Colonic mucosa (tissue), 4 donors: ENCODE measurements around the gene RNF14. TPM values are rescaled to one million over a fixed set of nuclear protein-coding genes. Genes with fewer than 3 reads are reported as not detected.

Experiments used
- DNase-seq: peaks from one replicate; pipeline ENCODE4 v3.0.0-alpha.2; 2020
- H3K27ac ChIP-seq: fragments of 200-600 bp; one replicate; pipeline ENCODE4 v1.8.0; 2021
- H3K27me3 ChIP-seq: fragments of 200-600 bp; one replicate; pipeline ENCODE4 v1.8.0; 2021
- H3K36me3 ChIP-seq: fragments of 200-600 bp; one replicate; pipeline ENCODE4 v1.8.0; 2021
- H3K4me1 ChIP-seq: fragments of 200-600 bp; one replicate; pipeline ENCODE4 v1.8.0; 2021; ENCODE audit warnings: mild to moderate bottlenecking
- H3K4me3 ChIP-seq: fragments of 200-600 bp; one replicate; pipeline ENCODE4 v1.8.0; 2021
- H3K9ac ChIP-seq, 2 donors: one replicate each; pipeline ENCODE4 v1.7.0; 2013; ENCODE audit warnings: control low read depth in 2 of 2, low read depth in 2 of 2, low read length in 2 of 2
- H3K9me3 ChIP-seq: fragments of 200-600 bp; one replicate; pipeline ENCODE4 v1.8.0; 2021
- intact Hi-C: fragments of 100-400 bp; cut with DNase I; formaldehyde crosslinking; loops from one replicate; pipeline ENCODE4 v1.14.1; 2022
- total RNA-seq, 2 donors: library from RNA; stranded (reverse); fragmentation: NEBNext Ultra II Directional in 1 of 2; extraction: Animal tissue kit (Norgen Biotek cat#: 25700) in 1 of 2; gene quantifications; one replicate each; pipeline ENCODE4 v1.2.1, GENCODE V29; 2021
- TF ChIP-seq, protein P1 (sequence below): fragments of 200-600 bp; IDR thresholded peaks from one replicate; pipeline ENCODE4 v1.8.0; 2022; ENCODE audit warnings: antibody characterized with exemption, mild to moderate bottlenecking
- donor health status: healthy.
- donor health status: DM: no; HTN: no; CAD: no.
- donor health status: DM: no; HTN: no; CAD: no.

The RNF14 gene
- total RNA-seq, 2 donors from 2014 or later: 49.4 to 69.8 TPM

- H3K4me1 ChIP-seq: no peaks in the 10 kb centered on the region
- H3K27me3 ChIP-seq: no peaks in the 10 kb centered on the region
- intact Hi-C loops: no loop called here
- H3K9ac ChIP-seq: no peak overlapping the region
- H3K27ac ChIP-seq: no peak overlapping the region
- DNase-seq: peak; percentile 53
- TF ChIP-seq, protein P1, sequence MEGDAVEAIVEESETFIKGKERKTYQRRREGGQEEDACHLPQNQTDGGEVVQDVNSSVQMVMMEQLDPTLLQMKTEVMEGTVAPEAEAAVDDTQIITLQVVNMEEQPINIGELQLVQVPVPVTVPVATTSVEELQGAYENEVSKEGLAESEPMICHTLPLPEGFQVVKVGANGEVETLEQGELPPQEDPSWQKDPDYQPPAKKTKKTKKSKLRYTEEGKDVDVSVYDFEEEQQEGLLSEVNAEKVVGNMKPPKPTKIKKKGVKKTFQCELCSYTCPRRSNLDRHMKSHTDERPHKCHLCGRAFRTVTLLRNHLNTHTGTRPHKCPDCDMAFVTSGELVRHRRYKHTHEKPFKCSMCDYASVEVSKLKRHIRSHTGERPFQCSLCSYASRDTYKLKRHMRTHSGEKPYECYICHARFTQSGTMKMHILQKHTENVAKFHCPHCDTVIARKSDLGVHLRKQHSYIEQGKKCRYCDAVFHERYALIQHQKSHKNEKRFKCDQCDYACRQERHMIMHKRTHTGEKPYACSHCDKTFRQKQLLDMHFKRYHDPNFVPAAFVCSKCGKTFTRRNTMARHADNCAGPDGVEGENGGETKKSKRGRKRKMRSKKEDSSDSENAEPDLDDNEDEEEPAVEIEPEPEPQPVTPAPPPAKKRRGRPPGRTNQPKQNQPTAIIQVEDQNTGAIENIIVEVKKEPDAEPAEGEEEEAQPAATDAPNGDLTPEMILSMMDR: no peak
- H3K9me3 ChIP-seq: no peaks in the 10 kb centered on the region
- H3K4me3 ChIP-seq: no peak overlapping the region
- peaks cover 24% of the 10 kb centered on the region for H3K36me3 ChIP-seq
These were observed 34.6 kb upstream of the RNF14 start for GRCh38 chr5:141934099-141934844.

DNA sequence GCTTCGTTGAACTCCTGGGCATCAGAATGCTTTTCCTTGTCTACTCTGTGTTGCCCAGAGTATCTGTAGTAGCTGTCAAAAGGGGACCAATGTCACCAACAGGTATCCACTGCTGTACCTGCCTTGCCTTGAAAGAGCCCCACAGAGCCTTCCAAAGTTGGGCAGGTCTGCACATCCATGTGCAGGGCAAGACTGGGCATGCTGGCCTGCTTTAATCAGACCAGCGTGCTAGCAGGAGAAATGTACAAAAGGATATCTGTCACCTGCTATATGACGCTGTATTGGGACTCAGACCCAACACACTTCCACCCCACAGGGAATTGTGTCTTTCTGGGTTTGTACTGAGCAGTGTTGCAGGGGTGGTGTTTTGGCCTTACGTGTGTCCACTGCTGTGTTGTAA, 33.4 kb upstream of the RNF14 start:
- DNase-seq: no peak
- Histone ChIP-seq H3K27ac (no peak overlapping the region), H3K36me3 (peaks cover 16% of the 10 kb centered on the region)

DNA sequence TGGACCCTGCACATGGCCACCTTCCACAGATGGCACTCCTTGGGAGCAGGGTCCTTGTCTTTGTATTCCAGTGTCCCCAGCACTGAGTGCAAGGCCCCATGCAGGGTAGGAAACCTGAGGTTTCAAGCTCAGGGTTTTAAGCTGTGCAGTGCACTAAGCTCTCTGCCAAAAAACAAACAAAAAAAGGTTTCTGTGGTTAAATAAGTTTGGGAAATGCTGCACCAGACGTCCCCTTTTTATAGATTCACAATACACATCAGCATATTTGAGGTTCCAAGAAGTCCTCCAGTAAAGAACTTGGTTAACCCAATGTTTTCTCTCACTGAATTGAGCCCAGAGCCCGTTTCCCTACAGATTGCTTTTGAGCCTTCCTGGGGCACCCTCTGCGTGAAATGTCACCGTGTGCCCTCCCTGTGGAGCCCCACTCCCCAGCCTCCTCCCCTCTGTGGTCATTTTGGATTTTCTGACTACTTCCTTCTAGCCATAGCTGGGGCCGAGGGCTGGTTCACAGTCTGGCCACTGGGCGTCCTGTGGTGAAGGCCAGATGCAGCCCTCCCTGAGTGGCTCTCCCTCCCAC, 28.1 kb upstream of the RNF14 start:
- TF ChIP-seq, protein P1: no peak
- H3K9ac ChIP-seq: no peak overlapping the region
- intact Hi-C loops: no loop called here

More for the DNA sequence above, 33.4 kb upstream of the RNF14 start:
- Histone ChIP-seq H3K9me3 (no peaks in the 10 kb centered on the region), H3K27me3 (no peaks in the 10 kb centered on the region), H3K9ac (no peak overlapping the region), H3K4me1 (no peaks in the 10 kb centered on the region), H3K4me3 (no peak overlapping the region)
- intact Hi-C loops: no loop called here
- TF ChIP-seq, protein P1: no peak

GRCh38 chr5:141941307-141941706, 27.6 kb upstream of the RNF14 start:
- H3K27me3 ChIP-seq: no peaks in the 10 kb centered on the region
- H3K9ac ChIP-seq: no peak overlapping the region
- TF ChIP-seq, protein P1: no peak
- no peak for DNase-seq
- H3K4me1 ChIP-seq: peaks cover 9% of the 10 kb centered on the region
- peaks cover 10% of the 10 kb centered on the region for H3K36me3 ChIP-seq
- H3K4me3 ChIP-seq: no peak overlapping the region
- H3K9me3 ChIP-seq: no peaks in the 10 kb centered on the region
- H3K27ac ChIP-seq: no peak overlapping the region
- intact Hi-C loops: no loop called here

More for the DNA sequence above, 28.1 kb upstream of the RNF14 start:
- H3K27ac ChIP-seq: no peak overlapping the region
- peaks cover 10% of the 10 kb centered on the region for H3K36me3 ChIP-seq
- H3K4me3 ChIP-seq: no peak overlapping the region
- DNase-seq: no peak
- no peaks in the 10 kb centered on the region for H3K27me3 ChIP-seq
- no peaks in the 10 kb centered on the region for H3K9me3 ChIP-seq
- peaks cover 9% of the 10 kb centered on the region for H3K4me1 ChIP-seq

- no peak for DNase-seq
- peaks cover 10% of the 10 kb centered on the region for H3K36me3 ChIP-seq
- TF ChIP-seq, protein P1: no peak
These were observed 27.1 kb upstream of the RNF14 start for GRCh38 chr5:141941779-141942178.

More at GRCh38 chr5:141941779-141942178, 27.1 kb upstream of the RNF14 start:
- no peak overlapping the region for H3K9ac ChIP-seq
- H3K9me3 ChIP-seq: no peaks in the 10 kb centered on the region
- H3K27ac ChIP-seq: no peak overlapping the region
- no peak overlapping the region for H3K4me3 ChIP-seq
- no peaks in the 10 kb centered on the region for H3K27me3 ChIP-seq
- peaks cover 9% of the 10 kb centered on the region for H3K4me1 ChIP-seq
- intact Hi-C loops: no loop called here
